ENCODE results near the gene DLG5.

DLG5 gene

GRCh38 chr10:77926566-77927401 is at the start of gene DLG5:
DLG5 (minus strand) TSS chr10:77926755; CDS start chr10:77926520, 235 bp downstream.
- no peak for DNase-seq (ENCODE audit: low read depth in 1 of 2, low spot score in 1 of 2)

- no peak for DNase-seq (ENCODE audit: low read depth in 1 of 2, low spot score in 1 of 2)
Measured at GRCh38 chr10:77975086-77975666, 48.6 kb upstream of the DLG5 start.

GRCh38 chr10:77974396-77975074 is 48.0 kb upstream of the DLG5 start:
- no peak for DNase-seq (ENCODE audit: low read depth in 1 of 2, low spot score in 1 of 2)

GRCh38 chr10:77973276-77973675 is 46.7 kb upstream of the DLG5 start:
- DNase-seq (ENCODE audit: low read depth in 1 of 2, low spot score in 1 of 2): no peak

- DNase-seq (ENCODE audit: low read depth in 1 of 2, low spot score in 1 of 2): no peak
Measured at GRCh38 chr10:77972148-77972547, 45.6 kb upstream of the DLG5 start.

- no peak for DNase-seq (ENCODE audit: low read depth in 1 of 2, low spot score in 1 of 2)
Measured at GRCh38 chr10:77971804-77972144, 45.2 kb upstream of the DLG5 start.

GRCh38 chr10:77970869-77971803 is 44.6 kb upstream of the DLG5 start:
- no peak for DNase-seq (ENCODE audit: low read depth in 1 of 2, low spot score in 1 of 2)

GRCh38 chr10:77969114-77969513 is 42.6 kb upstream of the DLG5 start:
- no peak for DNase-seq (ENCODE audit: low read depth in 1 of 2, low spot score in 1 of 2)

- DNase-seq (ENCODE audit: low read depth in 1 of 2, low spot score in 1 of 2): no peak
Measured at GRCh38 chr10:77967611-77968022, 41.1 kb upstream of the DLG5 start.

GRCh38 chr10:77965294-77965693 is 38.7 kb upstream of the DLG5 start:
- DNase-seq (ENCODE audit: low read depth in 1 of 2, low spot score in 1 of 2): no peak

- no peak for DNase-seq (ENCODE audit: low read depth in 1 of 2, low spot score in 1 of 2)
Measured at GRCh38 chr10:77964811-77965210, 38.3 kb upstream of the DLG5 start.

- no peak for DNase-seq (ENCODE audit: low read depth in 1 of 2, low spot score in 1 of 2)
Measured at GRCh38 chr10:77963901-77964300, 37.3 kb upstream of the DLG5 start.

GRCh38 chr10:77962350-77963146 is 36.0 kb upstream of the DLG5 start:
- no peak for DNase-seq (ENCODE audit: low read depth in 1 of 2, low spot score in 1 of 2)

GRCh38 chr10:77961668-77962067 is 35.1 kb upstream of the DLG5 start:
- no peak for DNase-seq (ENCODE audit: low read depth in 1 of 2, low spot score in 1 of 2)

GRCh38 chr10:77960829-77961329 is 34.3 kb upstream of the DLG5 start:
- no peak for DNase-seq (ENCODE audit: low read depth in 1 of 2, low spot score in 1 of 2)

- no peak for DNase-seq (ENCODE audit: low read depth in 1 of 2, low spot score in 1 of 2)
Measured at GRCh38 chr10:77959887-77960455, 33.4 kb upstream of the DLG5 start.

GRCh38 chr10:77959384-77959783 is 32.8 kb upstream of the DLG5 start:
- DNase-seq (ENCODE audit: low read depth in 1 of 2, low spot score in 1 of 2): no peak

- DNase-seq (ENCODE audit: low read depth in 1 of 2, low spot score in 1 of 2): no peak
Measured at GRCh38 chr10:77955136-77955535, 28.6 kb upstream of the DLG5 start.

GRCh38 chr10:77949167-77949566 is 22.6 kb upstream of the DLG5 start:
- DNase-seq (ENCODE audit: low read depth in 1 of 2, low spot score in 1 of 2): no peak

- no peak for DNase-seq (ENCODE audit: low read depth in 1 of 2, low spot score in 1 of 2)
Measured at GRCh38 chr10:77946084-77946483, 19.5 kb upstream of the DLG5 start.
